Measurements from ENCODE around the gene R3HDM2.

DNA sequence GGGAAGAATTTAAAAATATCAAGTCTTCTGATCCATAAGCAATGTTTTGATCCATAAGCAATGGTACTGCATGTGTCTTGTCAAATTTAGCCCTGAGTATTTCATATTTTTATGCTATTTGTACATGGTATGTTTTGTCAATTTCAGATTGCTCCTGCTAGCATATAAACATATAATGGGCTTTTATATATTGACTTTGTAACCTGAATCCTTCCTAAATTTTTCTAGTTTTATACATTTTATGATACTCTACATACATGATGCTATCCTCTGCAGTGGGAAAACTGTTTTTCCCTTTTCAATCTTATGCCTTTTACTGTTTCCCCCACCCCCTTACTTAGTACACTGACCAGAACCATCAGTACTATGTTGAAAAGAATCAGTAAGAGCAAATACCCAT is 75.1 kb downstream of the R3HDM2 start:
- TF ChIP-seq CTCF (IDR thresholded peaks at IDR 0.05; ENCODE audit: poor library complexity) (no peak), EZH2phosphoT487 (IDR thresholded peaks at IDR 0.05; ENCODE audit: low read depth, severe bottlenecking, unreplicated experiment) (no peak), EZH2 (IDR thresholded peaks at IDR 0.05; ENCODE audit: borderline replicate concordance) (no peak)
